Fibroblast of pulmonary artery (primary cell): ENCODE results near the gene TOM1L2.
A peak's percentile ranks its signal among the peaks of the same experiment; 100 is the strongest.
"Not testable (repeated sequence)": the region's sequence is repeated elsewhere in the genome, so short reads cannot be mapped to it uniquely, and the experiment has no call there.

Source experiments
- DNase-seq: peaks from one replicate; pipeline ENCODE4 v3.0.0-alpha.2; 2010; ENCODE audit warnings: low read depth
- H3K4me3 ChIP-seq: replicated peaks from 2 replicates; pipeline ENCODE4 v1.5.1; 2011; ENCODE audit warnings: low read depth, mild to moderate bottlenecking, control low read depth, low read length, moderate library complexity
- CTCF ChIP-seq: IDR thresholded peaks from 2 replicates; pipeline ENCODE4 v1.5.1; 2011; ENCODE audit warnings: mild to moderate bottlenecking, control low read depth, low read length, inconsistent platforms; ENCODE audit errors: missing control alignments

TOM1L2 gene

GRCh38 chr17:17811381-17812210, 160.6 kb downstream of the TOM1L2 start:
- H3K4me3 ChIP-seq = no peak overlapping the region
- no peak for TF ChIP-seq CTCF
- DNase-seq = peak; percentile 57

GRCh38 chr17:17810895-17811248, 161.3 kb downstream of the TOM1L2 start:
- H3K4me3 ChIP-seq = no peak overlapping the region
- DNase-seq = no peak
- no peak for TF ChIP-seq CTCF

- TF ChIP-seq CTCF = no peak
- H3K4me3 ChIP-seq = no peak overlapping the region
- DNase-seq = peak; percentile 53
These were observed 161.9 kb downstream of the TOM1L2 start for GRCh38 chr17:17810084-17810894.

- no peak for TF ChIP-seq CTCF
- H3K4me3 ChIP-seq = no peak overlapping the region
- no peak for DNase-seq
These were observed 162.6 kb downstream of the TOM1L2 start for GRCh38 chr17:17809531-17810083.

GRCh38 chr17:17808706-17809432, 163.3 kb downstream of the TOM1L2 start:
- no peak for TF ChIP-seq CTCF
- DNase-seq = peak; percentile 41
- no peak overlapping the region for H3K4me3 ChIP-seq

- H3K4me3 ChIP-seq, DNase-seq: not testable (repeated sequence)
These were observed 164.0 kb downstream of the TOM1L2 start for GRCh38 chr17:17808200-17808599.

- DNase-seq = no peak
- TF ChIP-seq CTCF = no peak
- H3K4me3 ChIP-seq = no peak overlapping the region
These were observed 164.8 kb downstream of the TOM1L2 start for GRCh38 chr17:17807440-17807839.
